ACC112 (cell line): ENCODE results near the gene VSTM4.

Source experiments
- H2AFZ ChIP-seq: fragments of 200-600 bp; sonication (generic); one replicate; pipeline ENCODE4 v1.6.0; 2017; ENCODE audit warnings: antibody characterized with exemption, low read length; ENCODE audit not compliant: unreplicated experiment
- H3K27ac ChIP-seq: fragments of 200-600 bp; sonication (generic); 2 replicates; pipeline ENCODE4 v1.5.1; 2014; ENCODE audit warnings: low read depth, mild to moderate bottlenecking, antibody characterized with exemption, low read length, moderate library complexity
- H3K27me3 ChIP-seq: fragments of 200-600 bp; sonication (generic); 2 replicates; pipeline ENCODE4 v1.6.1; 2014; ENCODE audit warnings: mild to moderate bottlenecking, antibody characterized with exemption, low read length, moderate library complexity, mixed read lengths; ENCODE audit not compliant: insufficient read depth
- H3K36me3 ChIP-seq: fragments of 200-600 bp; sonication (generic); 2 replicates; pipeline ENCODE4 v1.6.1; 2016; ENCODE audit warnings: mild to moderate bottlenecking, antibody characterized with exemption, low read length, moderate library complexity, mixed read lengths; ENCODE audit not compliant: insufficient read depth
- H3K4me1 ChIP-seq: fragments of 200-600 bp; sonication (generic); one replicate; pipeline ENCODE4 v1.6.1; 2016; ENCODE audit warnings: low read length, mixed read lengths; ENCODE audit not compliant: insufficient read depth, unreplicated experiment, control insufficient read depth
- H3K4me3 ChIP-seq: fragments of 200-600 bp; sonication (generic); 2 replicates; pipeline ENCODE4 v1.5.1; 2014; ENCODE audit warnings: mild to moderate bottlenecking, low read depth, low read length
- H3K79me2 ChIP-seq: fragments of 200-600 bp; sonication (generic); one replicate; pipeline ENCODE4 v1.6.0; 2016; ENCODE audit warnings: low read length; ENCODE audit not compliant: control insufficient read depth, unreplicated experiment, insufficient read depth

The VSTM4 gene

GRCh38 chr10:49108656-49109055 lies 6.7 kb downstream of the VSTM4 start:
- Histone ChIP-seq H3K27me3 (no peaks in the 10 kb centered on the region), H2AFZ (no peak overlapping the region), H3K79me2 (no peaks in the 10 kb centered on the region), H3K4me3 (no peak overlapping the region), H3K27ac (no peak overlapping the region), H3K36me3 (no peaks in the 10 kb centered on the region), H3K4me1 (peaks cover 3% of the 10 kb centered on the region)

- peaks cover 3% of the 10 kb centered on the region for H3K4me1 ChIP-seq
- no peaks in the 10 kb centered on the region for H3K27me3 ChIP-seq
- no peaks in the 10 kb centered on the region for H3K36me3 ChIP-seq
- no peak overlapping the region for H2AFZ ChIP-seq
- no peak overlapping the region for H3K27ac ChIP-seq
- no peaks in the 10 kb centered on the region for H3K79me2 ChIP-seq
- H3K4me3 ChIP-seq = no peak overlapping the region
Observed at GRCh38 chr10:49107887-49108267, 7.4 kb downstream of the VSTM4 start.

- Histone ChIP-seq H3K36me3 (no peaks in the 10 kb centered on the region), H3K4me1 (peaks cover 3% of the 10 kb centered on the region), H3K27me3 (no peaks in the 10 kb centered on the region), H3K4me3 (no peak overlapping the region), H3K79me2 (no peaks in the 10 kb centered on the region), H2AFZ (no peak overlapping the region), H3K27ac (no peak overlapping the region)
Observed at GRCh38 chr10:49107111-49107886, 8.0 kb downstream of the VSTM4 start.

- Histone ChIP-seq H2AFZ (no peak overlapping the region), H3K4me3 (no peak overlapping the region), H3K27me3 (no peaks in the 10 kb centered on the region), H3K79me2 (no peaks in the 10 kb centered on the region), H3K36me3 (no peaks in the 10 kb centered on the region), H3K27ac (no peak overlapping the region), H3K4me1 (peaks cover 3% of the 10 kb centered on the region)
Observed at GRCh38 chr10:49106451-49106850, 8.9 kb downstream of the VSTM4 start.

- no peak overlapping the region for H2AFZ ChIP-seq
- H3K27ac ChIP-seq = no peak overlapping the region
- no peaks in the 10 kb centered on the region for H3K27me3 ChIP-seq
- H3K36me3 ChIP-seq = no peaks in the 10 kb centered on the region
- H3K79me2 ChIP-seq = no peaks in the 10 kb centered on the region
- peaks cover 3% of the 10 kb centered on the region for H3K4me1 ChIP-seq
- no peak overlapping the region for H3K4me3 ChIP-seq
Observed at GRCh38 chr10:49105076-49105475, 10.2 kb downstream of the VSTM4 start.

- H3K27me3 ChIP-seq = no peaks in the 10 kb centered on the region
Observed at GRCh38 chr10:49104323-49104722, 11.0 kb downstream of the VSTM4 start.

GRCh38 chr10:49103761-49104160 lies 11.6 kb downstream of the VSTM4 start:
- Histone ChIP-seq H3K4me1 (peaks cover 3% of the 10 kb centered on the region), H3K27ac (no peak overlapping the region), H3K79me2 (no peaks in the 10 kb centered on the region), H3K36me3 (no peaks in the 10 kb centered on the region), H3K27me3 (no peaks in the 10 kb centered on the region), H3K4me3 (no peak overlapping the region), H2AFZ (no peak overlapping the region)

More at GRCh38 chr10:49104323-49104722, 11.0 kb downstream of the VSTM4 start:
- no peaks in the 10 kb centered on the region for H3K36me3 ChIP-seq
- no peak overlapping the region for H2AFZ ChIP-seq
- peaks cover 3% of the 10 kb centered on the region for H3K4me1 ChIP-seq
- no peak overlapping the region for H3K4me3 ChIP-seq
- no peak overlapping the region for H3K27ac ChIP-seq
- H3K79me2 ChIP-seq = no peaks in the 10 kb centered on the region

- H3K27ac ChIP-seq = no peak overlapping the region
- H3K4me3 ChIP-seq = no peak overlapping the region
- no peaks in the 10 kb centered on the region for H3K79me2 ChIP-seq
- no peaks in the 10 kb centered on the region for H3K4me1 ChIP-seq
- H3K27me3 ChIP-seq = no peaks in the 10 kb centered on the region
- no peak overlapping the region for H2AFZ ChIP-seq
- no peaks in the 10 kb centered on the region for H3K36me3 ChIP-seq
Observed at GRCh38 chr10:49099046-49099445, 16.3 kb downstream of the VSTM4 start.

- Histone ChIP-seq H3K27me3 (no peaks in the 10 kb centered on the region), H3K27ac (no peak overlapping the region), H3K4me1 (no peaks in the 10 kb centered on the region), H3K4me3 (no peak overlapping the region), H3K36me3 (no peaks in the 10 kb centered on the region), H3K79me2 (no peaks in the 10 kb centered on the region), H2AFZ (no peak overlapping the region)
Observed at GRCh38 chr10:49096890-49097445, 18.4 kb downstream of the VSTM4 start.

GRCh38 chr10:49094646-49095045 lies 20.7 kb downstream of the VSTM4 start:
- H3K27ac ChIP-seq = no peak overlapping the region
- H3K4me1 ChIP-seq = no peaks in the 10 kb centered on the region
- no peak overlapping the region for H3K4me3 ChIP-seq
- no peak overlapping the region for H2AFZ ChIP-seq
- no peaks in the 10 kb centered on the region for H3K27me3 ChIP-seq
- no peaks in the 10 kb centered on the region for H3K79me2 ChIP-seq
- no peaks in the 10 kb centered on the region for H3K36me3 ChIP-seq

GRCh38 chr10:49093922-49094321 lies 21.4 kb downstream of the VSTM4 start:
- no peaks in the 10 kb centered on the region for H3K27me3 ChIP-seq
- H3K27ac ChIP-seq = no peak overlapping the region
- H3K4me3 ChIP-seq = no peak overlapping the region
- H2AFZ ChIP-seq = no peak overlapping the region
- no peaks in the 10 kb centered on the region for H3K4me1 ChIP-seq
- no peaks in the 10 kb centered on the region for H3K36me3 ChIP-seq
- no peaks in the 10 kb centered on the region for H3K79me2 ChIP-seq
